GM12874 (cell line): ENCODE results near the gene SMURF1.

ENCODE experiments used
- CTCF ChIP-seq: IDR thresholded peaks from 2 replicates; pipeline ENCODE4 v1.5.1; 2011; ENCODE audit warnings: low read depth, mild to moderate bottlenecking, control low read depth, low read length, moderate library complexity; ENCODE audit not compliant: insufficient read depth

SMURF1 gene

GRCh38 chr7:99027841-99028240, 116.1 kb downstream of the SMURF1 start:
- no peak for TF ChIP-seq CTCF

GRCh38 chr7:99027241-99027640, 116.7 kb downstream of the SMURF1 start:
- no peak for TF ChIP-seq CTCF

GRCh38 chr7:99024066-99024465, 119.8 kb downstream of the SMURF1 start:
- no peak for TF ChIP-seq CTCF

GRCh38 chr7:99021941-99022560, 121.9 kb downstream of the SMURF1 start:
- TF ChIP-seq CTCF: no peak

GRCh38 chr7:99020413-99020715, 123.5 kb downstream of the SMURF1 start:
- no peak for TF ChIP-seq CTCF

GRCh38 chr7:99019523-99020412, 124.1 kb downstream of the SMURF1 start:
- no peak for TF ChIP-seq CTCF

GRCh38 chr7:99016196-99016595, 127.7 kb downstream of the SMURF1 start:
- no peak for TF ChIP-seq CTCF
